ENCODE results near the gene CCNB1.
"Not testable (repeated sequence)": the region's sequence is repeated elsewhere in the genome, so short reads cannot be mapped to it uniquely, and the experiment has no call there.

CCNB1 gene

GRCh38 chr5:69184621-69185020 is 17.7 kb downstream of the CCNB1 start:
- DNase-seq (ENCODE audit: low read depth in 1 of 2, low spot score in 1 of 2): no peak

GRCh38 chr5:69187342-69187741 is 20.4 kb downstream of the CCNB1 start:
- DNase-seq (ENCODE audit: low read depth in 1 of 2, low spot score in 1 of 2): no peak

- no peak for DNase-seq (ENCODE audit: low read depth in 1 of 2, low spot score in 1 of 2)
Observed at GRCh38 chr5:69188811-69189161, 21.8 kb downstream of the CCNB1 start.

GRCh38 chr5:69189162-69190086 is 22.5 kb downstream of the CCNB1 start, which contains the start of gene CENPH:
Gene CENPH (plus strand): TSS chr5:69189583. CDS start chr5:69189635, 52 bp downstream.
- DNase-seq (ENCODE audit: low read depth in 1 of 2, low spot score in 1 of 2): peak; percentile 76 to 91

GRCh38 chr5:69202497-69202896 is 35.5 kb downstream of the CCNB1 start:
- no peak for DNase-seq (ENCODE audit: low read depth in 1 of 2, low spot score in 1 of 2)

- DNase-seq (ENCODE audit: low read depth in 1 of 2, low spot score in 1 of 2): no peak
Observed at GRCh38 chr5:69206528-69207190, 39.7 kb downstream of the CCNB1 start.

GRCh38 chr5:69209602-69210001 is 42.7 kb downstream of the CCNB1 start:
- DNase-seq (ENCODE audit: low read depth in 1 of 2, low spot score in 1 of 2): no peak

- DNase-seq (ENCODE audit: low read depth in 1 of 2, low spot score in 1 of 2): no peak
Observed at GRCh38 chr5:69211200-69211599, 44.2 kb downstream of the CCNB1 start.

- DNase-seq (ENCODE audit: low read depth in 1 of 2, low spot score in 1 of 2): no peak
Observed at GRCh38 chr5:69212022-69212421, 45.1 kb downstream of the CCNB1 start.

GRCh38 chr5:69213513-69214215 is 46.7 kb downstream of the CCNB1 start:
- no peak for DNase-seq (ENCODE audit: low read depth in 1 of 2, low spot score in 1 of 2)

GRCh38 chr5:69217151-69217511 is 50.2 kb downstream of the CCNB1 start:
- no peak for DNase-seq (ENCODE audit: low read depth in 1 of 2, low spot score in 1 of 2)

- peak; percentile 77 to 91 for DNase-seq (ENCODE audit: low read depth in 1 of 2, low spot score in 1 of 2)
Observed at GRCh38 chr5:69217548-69218526, 50.9 kb downstream of the CCNB1 start.

GRCh38 chr5:69219939-69220338 is 53.0 kb downstream of the CCNB1 start:
- DNase-seq (ENCODE audit: low read depth in 1 of 2, low spot score in 1 of 2): no peak

- not testable (repeated sequence) for DNase-seq (ENCODE audit: low read depth in 1 of 2, low spot score in 1 of 2)
Observed at GRCh38 chr5:69220371-69220770, 53.4 kb downstream of the CCNB1 start.

- not testable (repeated sequence) for DNase-seq (ENCODE audit: low read depth in 1 of 2, low spot score in 1 of 2)
Observed at GRCh38 chr5:69220833-69221232, 53.9 kb downstream of the CCNB1 start.

GRCh38 chr5:69224520-69224919 is 57.6 kb downstream of the CCNB1 start:
- no peak for DNase-seq (ENCODE audit: low read depth in 1 of 2, low spot score in 1 of 2)

- DNase-seq (ENCODE audit: low read depth in 1 of 2, low spot score in 1 of 2): no peak
Observed at GRCh38 chr5:69225860-69226259, 58.9 kb downstream of the CCNB1 start.
